H1 (cell line): ENCODE data around the gene DNMT1. TPM values are rescaled to one million over a fixed set of nuclear protein-coding genes. Genes with fewer than 3 reads are reported as not detected.

Source experiments
- CTCF ChIA-PET: fragments of 300-600 bp; sonication (Branson Sonifier 250); formaldehyde crosslinking; loops from one replicate; lab custom pipeline; 2021; ENCODE audit not compliant: partially characterized antibody; lab: Charles Lee
- POLR2A ChIA-PET: fragments of 300-600 bp; sonication (Branson Sonifier 250); formaldehyde crosslinking; loops from one replicate; lab custom pipeline; 2021; ENCODE audit warnings: inconsistent platforms; ENCODE audit not compliant: partially characterized antibody; lab: Charles Lee
- DNase-seq, 2 experiments: peaks; one replicate each; pipeline versions ENCODE4 v3.0.0 to v3.0.0-alpha.2; 2010 to 2022; ENCODE audit warnings: low spot score in 2 of 2, low read depth in 1 of 2, mixed read lengths in 1 of 2
- FAIRE-seq: peaks from 2 replicates; lab custom pipeline; 2011; peaks lifted over from hg19 to GRCh38; lab: Jason Lieb, UNC
- H2AFZ ChIP-seq: 2 replicates; pipeline ENCODE4 v1.8.1; 2012; ENCODE audit warnings: low read length, inconsistent platforms
- H2AK5ac ChIP-seq: 2 replicates; pipeline ENCODE4 v1.6.1; 2013; ENCODE audit warnings: low read depth, low read length
- H2BK120ac ChIP-seq: replicated peaks from 2 replicates; pipeline ENCODE3; 2013; ENCODE audit warnings: low read depth, low read length, inconsistent platforms
- H2BK12ac ChIP-seq: 2 replicates; pipeline ENCODE4 v1.6.1; 2013; ENCODE audit warnings: low read depth, low read length
- H2BK15ac ChIP-seq: 2 replicates; pipeline ENCODE4 v1.6.1; 2013; ENCODE audit warnings: low read length
- H2BK20ac ChIP-seq: 2 replicates; pipeline ENCODE4 v1.6.1; 2013; ENCODE audit warnings: low read length
- H2BK5ac ChIP-seq: 2 replicates; pipeline ENCODE4 v1.6.1; 2013; ENCODE audit warnings: low read depth, low read length
- H3K14ac ChIP-seq: 2 replicates; pipeline ENCODE4 v1.6.1; 2013; ENCODE audit warnings: inconsistent platforms; ENCODE audit not compliant: insufficient read length
- H3K18ac ChIP-seq: 2 replicates; pipeline ENCODE4 v1.6.1; 2013; ENCODE audit warnings: low read length; ENCODE audit errors: extremely low read depth
- H3K23ac ChIP-seq: 2 replicates; pipeline ENCODE4 v1.6.1; 2013; ENCODE audit warnings: inconsistent platforms; ENCODE audit not compliant: insufficient read length
- H3K23me2 ChIP-seq: 2 replicates; pipeline ENCODE4 v1.6.1; 2013; ENCODE audit warnings: low read depth, low read length
- H3K27ac ChIP-seq: 2 replicates; pipeline ENCODE4 v1.6.1; 2011; ENCODE audit warnings: low read depth, low read length, inconsistent platforms
- H3K27me3 ChIP-seq, 4 experiments: replicated peaks in 1 of 4; 1 replicate in 1 of 4; 2 replicates in 3 of 4; pipeline versions ENCODE4 v1.6.1 to v1.8.1; 2011 to 2013; ENCODE audit warnings: low read length in 3 of 4, mild to moderate bottlenecking in 3 of 4, inconsistent platforms in 2 of 4, mixed read lengths in 2 of 4, moderate library complexity in 1 of 4; ENCODE audit not compliant: control insufficient read depth in 3 of 4, insufficient read depth in 3 of 4; ENCODE audit errors: extremely low read depth in 1 of 4
- H3K36me3 ChIP-seq, 4 experiments: 2 replicates each; pipeline versions ENCODE4 v1.6.1 to v1.8.1; 2011 to 2013; ENCODE audit warnings: mild to moderate bottlenecking in 4 of 4, low read length in 3 of 4, moderate library complexity in 2 of 4, control low read depth in 1 of 4, inconsistent platforms in 1 of 4; ENCODE audit not compliant: insufficient read depth in 4 of 4, control insufficient read depth in 2 of 4
- H3K4ac ChIP-seq: replicated peaks from 2 replicates; pipeline ENCODE3; 2013; ENCODE audit warnings: low read length, low read depth, mixed read lengths, inconsistent platforms; ENCODE audit not compliant: insufficient read length
- H3K4me1 ChIP-seq, 4 experiments: replicated peaks in 1 of 4; 1 replicate in 1 of 4; 2 replicates in 3 of 4; pipeline versions ENCODE4 v1.6.1 to v1.8.1; 2011 to 2013; ENCODE audit warnings: low read length in 3 of 4, inconsistent platforms in 2 of 4, mixed read lengths in 1 of 4; ENCODE audit not compliant: insufficient read depth in 4 of 4, control insufficient read depth in 3 of 4
- H3K4me2 ChIP-seq, 2 experiments: 2 replicates each; pipeline versions ENCODE4 v1.6.1 to v1.8.1; 2011 to 2013; ENCODE audit warnings: low read depth in 2 of 2, low read length in 2 of 2, control low read depth in 1 of 2, inconsistent platforms in 1 of 2, mild to moderate bottlenecking in 1 of 2; ENCODE audit not compliant: insufficient read depth in 1 of 2
- H3K4me3 ChIP-seq, 4 experiments: fragments of 200-600, 300-600 bp in 1 of 4; sonication (generic), shearing (Covaris generic), sonication (Bioruptor Twin) in 1 of 4; 2 replicates each; pipeline versions ENCODE4 v1.5.1 to v1.8.1; 2011 to 2016; ENCODE audit warnings: low read length in 4 of 4, low read depth in 3 of 4, control low read depth in 2 of 4, inconsistent platforms in 2 of 4, mild to moderate bottlenecking in 2 of 4, mixed read lengths in 1 of 4, moderate library complexity in 1 of 4; ENCODE audit not compliant: insufficient read depth in 2 of 4; ENCODE audit errors: extremely low read depth in 1 of 4
- H3K56ac ChIP-seq: replicated peaks from 2 replicates; pipeline ENCODE3; 2013; ENCODE audit warnings: low read depth, mild to moderate bottlenecking, mixed read lengths, low read length, inconsistent platforms; ENCODE audit not compliant: insufficient read length
- H3K79me1 ChIP-seq: 2 replicates; pipeline ENCODE4 v1.6.1; 2013; ENCODE audit warnings: low read depth, low read length, control low read depth
- H3K79me2 ChIP-seq, 2 experiments: 2 replicates each; pipeline versions ENCODE4 v1.6.1 to v1.8.1; 2012 to 2013; ENCODE audit warnings: low read length in 2 of 2, mild to moderate bottlenecking in 2 of 2, inconsistent platforms in 1 of 2; ENCODE audit not compliant: insufficient read depth in 2 of 2, control insufficient read depth in 1 of 2
- H3K9ac ChIP-seq, 4 experiments: replicated peaks in 1 of 4; 1 replicate in 1 of 4; 2 replicates in 3 of 4; pipeline versions ENCODE4 v1.6.1 to v1.8.1; 2011 to 2013; ENCODE audit warnings: low read depth in 3 of 4, low read length in 3 of 4, control low read depth in 2 of 4, mild to moderate bottlenecking in 2 of 4, moderate library complexity in 2 of 4, inconsistent platforms in 1 of 4; ENCODE audit errors: extremely low read depth in 1 of 4
- H3K9me3 ChIP-seq, 2 experiments: 2 replicates each; pipeline versions ENCODE4 v1.6.1 to v1.8.1; 2012 to 2013; ENCODE audit warnings: mild to moderate bottlenecking in 2 of 2, moderate library complexity in 2 of 2, control low read depth in 1 of 2, inconsistent platforms in 1 of 2, low read depth in 1 of 2, low read length in 1 of 2, mixed read lengths in 1 of 2; ENCODE audit not compliant: insufficient read depth in 2 of 2
- H4K20me1 ChIP-seq, 2 experiments: replicated peaks in 1 of 2; 2 replicates each; pipeline versions ENCODE3 to v1.8.1; 2011 to 2013; ENCODE audit warnings: inconsistent platforms in 2 of 2, low read length in 2 of 2, mild to moderate bottlenecking in 1 of 2; ENCODE audit not compliant: insufficient read depth in 2 of 2, control insufficient read depth in 1 of 2
- H4K5ac ChIP-seq: 2 replicates; pipeline ENCODE4 v1.6.1; 2013; ENCODE audit warnings: low read length, low read depth, mixed read lengths, inconsistent platforms; ENCODE audit not compliant: insufficient read length
- H4K8ac ChIP-seq: 2 replicates; pipeline ENCODE4 v1.8.0; 2013; ENCODE audit warnings: mild to moderate bottlenecking, moderate library complexity, low read length, inconsistent platforms; ENCODE audit not compliant: insufficient read depth; ENCODE audit errors: extremely low read depth
- H4K91ac ChIP-seq: replicated peaks from 2 replicates; pipeline ENCODE3; 2013; ENCODE audit warnings: low read length, mixed read lengths, inconsistent platforms; ENCODE audit not compliant: insufficient read length
- ASH2L ChIP-seq: fragments of 200-600, 300-600 bp; sonication (generic); IDR thresholded peaks from one replicate; pipeline ENCODE4 v1.7.1; 2017; ENCODE audit warnings: low read length
- BCL11A ChIP-seq, 2 experiments: IDR thresholded peaks; one replicate each; pipeline ENCODE4 v1.6.1; 2011; ENCODE audit warnings: low read depth in 2 of 2, low read length in 2 of 2, mild to moderate bottlenecking in 2 of 2
- FOSL1 ChIP-seq: IDR thresholded peaks from 2 replicates; pipeline ENCODE4 v1.6.1; 2011; ENCODE audit warnings: mild to moderate bottlenecking, low read depth, low read length, moderate library complexity; ENCODE audit not compliant: insufficient read depth
- NANOG ChIP-seq: IDR thresholded peaks from 2 replicates; pipeline ENCODE4 v1.6.1; 2011; ENCODE audit warnings: low read length, low read depth, mild to moderate bottlenecking, inconsistent platforms; ENCODE audit not compliant: insufficient read depth, poor library complexity, severe bottlenecking
- SIX5 ChIP-seq: IDR thresholded peaks from 2 replicates; pipeline ENCODE4 v1.6.1; 2011; ENCODE audit warnings: mild to moderate bottlenecking, low read depth, low read length
- SP2 ChIP-seq: IDR thresholded peaks from 2 replicates; pipeline ENCODE4 v1.6.1; 2012; ENCODE audit warnings: mild to moderate bottlenecking, low read length, inconsistent platforms
- SRF ChIP-seq: IDR thresholded peaks from 2 replicates; pipeline ENCODE4 v1.6.1; 2011; ENCODE audit warnings: mild to moderate bottlenecking, low read depth, low read length, moderate library complexity
- TAF7 ChIP-seq: optimal IDR thresholded peaks from 2 replicates; pipeline ENCODE3; 2011; ENCODE audit warnings: low read depth, mild to moderate bottlenecking, inconsistent platforms, low read length, moderate library complexity, borderline replicate concordance
- TCF12 ChIP-seq: IDR thresholded peaks from 2 replicates; pipeline ENCODE4 v1.6.1; 2011; ENCODE audit warnings: low read depth, mild to moderate bottlenecking, low read length
- WGBS, 2 experiments: shearing (Covaris generic) in 1 of 2; methylation state at CpG; one replicate each; pipeline versions ENCODE4 v1.1.6 to v1.1.7; 2013 to 2015; ENCODE audit warnings: low lambda C conversion rate in 2 of 2, mixed read lengths in 2 of 2, inconsistent platforms in 1 of 2, low coverage in 1 of 2, missing lambda C conversion rate in 1 of 2; ENCODE audit not compliant: insufficient replicate concordance in 2 of 2, insufficient coverage in 1 of 2, insufficient read length in 1 of 2; ENCODE audit errors: extremely low coverage in 1 of 2, missing lambda C conversion rate in 1 of 2; 5-methylcytosine and 5-hydroxymethylcytosine counted together
- polyA plus RNA-seq, 7 experiments: library from polyadenylated mRNA; depleted of rRNA in 3 of 7; stranded (reverse) in 5 of 7; unstranded in 2 of 7; fragments of >200 nt in 5 of 7; fragments of 200-250 nt in 2 of 7; gene quantifications; 1 replicate in 5 of 7; 2 replicates in 1 of 7; 4 replicates in 1 of 7; pipeline versions ENCODE4 v1.2.1 to v1.2.3, GENCODE V29; 2011 to 2013; ENCODE audit warnings: missing spikeins in 2 of 7, mixed read lengths in 2 of 7
- total RNA-seq: library from RNA; stranded (reverse); fragmentation: NEBNext Ultra II Directional; extraction: Animal tissue kit (Norgen Biotek cat#: 25700); gene quantifications from 2 replicates; pipeline ENCODE4 v1.2.1, GENCODE V29; 2021

The DNMT1 gene
- total and polyA plus RNA-seq, 2 of the 8 experiments (the other 6 are each of a cell fraction or from before 2014, with no cell fraction given): 101 to 210 TPM

DNA sequence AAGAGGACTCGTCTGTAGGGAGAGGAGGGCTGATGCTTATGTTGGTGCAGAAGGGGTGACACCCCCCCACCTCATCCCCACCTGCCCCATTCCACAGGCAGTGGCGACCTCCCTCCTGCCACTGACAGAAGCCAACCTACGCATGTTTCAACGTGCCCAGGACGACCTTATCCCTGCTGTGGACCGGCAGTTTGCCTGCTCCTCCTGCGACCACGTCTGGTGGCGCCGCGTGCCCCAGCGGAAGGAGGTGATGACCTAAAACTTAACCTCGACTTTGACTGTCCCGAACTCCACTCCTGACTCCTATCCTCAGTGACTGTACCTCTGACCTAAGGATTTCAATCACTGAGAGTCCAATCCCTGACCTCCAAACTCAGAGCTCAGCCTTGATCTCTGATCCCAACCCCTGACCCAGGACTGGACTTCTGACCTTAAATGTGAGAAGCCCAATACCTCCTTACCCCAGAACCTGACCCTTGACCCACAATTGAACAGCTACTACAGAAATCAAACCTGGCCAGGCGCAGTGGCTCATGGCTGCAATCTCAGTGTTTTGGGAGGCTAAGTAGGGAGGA is 104.9 kb downstream of the DNMT1 start:
- Histone ChIP-seq H4K8ac (no peak overlapping the region), H3K79me1 (no peaks in the 10 kb centered on the region), H3K14ac (no peak overlapping the region), H3K23me2 (peaks cover 13% of the 10 kb centered on the region; the same call in 1 of the 2 replicates), H2BK15ac (no peak overlapping the region), H2BK5ac (no peak overlapping the region), H3K79me2 (no peaks in the 10 kb centered on the region), H2BK20ac (no peak overlapping the region), H3K27ac (no peak overlapping the region), H3K4ac (no peak overlapping the region), H3K56ac (no peak overlapping the region), H3K4me1 (peaks cover 0 to 4% (median 3%) of the 10 kb centered on the region in 4 experiments; a peak in 4 of 7 replicates), H3K27me3 (peaks cover 2 to 6% (median 5%) of the 10 kb centered on the region in 4 experiments; a peak in 6 of 7 replicates), H4K20me1 (peaks cover 0 to 7% of the 10 kb centered on the region in 2 experiments), H3K9ac (no peak overlapping the region), H3K36me3 (peaks cover 0 to 3% (median 1%) of the 10 kb centered on the region in 4 experiments; a peak in 2 of 8 replicates), H3K18ac (no peak overlapping the region), H3K9me3 (no peaks in the 10 kb centered on the region), H4K5ac (no peak overlapping the region), H3K4me2 (no peak overlapping the region), H2AFZ (no peak overlapping the region), H3K4me3 (no peak overlapping the region), H2BK12ac (no peak overlapping the region), H2BK120ac (no peak overlapping the region), H4K91ac (no peak overlapping the region), H3K23ac (no peak overlapping the region), H2AK5ac (no peak overlapping the region)
- FAIRE-seq: no peak
- POLR2A ChIA-PET: interaction anchor here (15.1 kb wide), 1 partner anchor 23 kb away, joined by 240 read pairs; the partner anchor contains the start of genes P2RY11 and PPAN
- DNase-seq: no peak
- CTCF ChIA-PET: interaction anchor here (0.7 to 1.3 kb wide), 2 partner anchors 10 to 24 kb away, joined by 3 to 8 read pairs; no protein-coding TSS in a partner anchor
- WGBS, 2 experiments: 91% methylated on average over 15 of the region's 15 CpGs; no CpG with 5 or more reads in 1 of the 2 experiments
- TF ChIP-seq SIX5 (no peak), SP2 (no peak), TCF12 (no peak), FOSL1 (no peak), TAF7 (no peak), ASH2L (no peak), BCL11A (IDR thresholded peaks at IDR 0.05; ENCODE audit: low read depth in 2 of 2, low read length in 2 of 2) (no peak), SRF (no peak), NANOG (no peak)
